Fibroblast of skin of back (primary cell): ENCODE data around the gene KATNB1.
A peak's percentile ranks its signal among the peaks of the same experiment; 100 is the strongest.
"Not testable (repeated sequence)": the region's sequence is repeated elsewhere in the genome, so short reads cannot be mapped to it uniquely, and the experiment has no call there.

Experiments
- DNase-seq: peaks from one replicate; pipeline ENCODE4 v3.0.0-alpha.2; 2013

The KATNB1 gene

DNA sequence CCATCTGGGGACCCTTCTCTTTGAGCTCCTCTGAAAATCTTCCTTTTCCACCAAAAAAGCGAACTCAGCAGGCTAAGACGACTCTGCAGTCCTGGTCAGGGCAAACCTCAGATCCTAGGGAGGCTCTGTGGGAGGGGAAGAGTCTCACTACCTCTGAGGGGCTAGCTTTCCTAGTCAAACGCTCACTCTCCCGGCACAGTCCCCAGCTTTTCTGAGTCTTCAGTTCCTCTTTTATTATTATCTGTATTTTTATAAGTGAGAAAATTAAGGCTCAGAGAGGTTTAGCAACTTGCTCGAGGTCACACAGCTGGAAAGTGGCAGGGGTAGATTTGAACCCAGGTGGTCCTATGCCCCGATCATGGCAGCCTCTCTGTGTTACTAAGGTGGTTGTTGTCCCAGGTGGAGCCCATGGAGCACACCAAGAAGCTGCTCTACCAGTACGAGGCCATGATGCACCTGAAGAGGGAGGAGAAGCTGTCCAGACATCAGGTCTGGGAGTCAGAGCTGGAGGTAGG lies 9.1 kb upstream of the KATNB1 start:
- DNase-seq, result no peak

DNA sequence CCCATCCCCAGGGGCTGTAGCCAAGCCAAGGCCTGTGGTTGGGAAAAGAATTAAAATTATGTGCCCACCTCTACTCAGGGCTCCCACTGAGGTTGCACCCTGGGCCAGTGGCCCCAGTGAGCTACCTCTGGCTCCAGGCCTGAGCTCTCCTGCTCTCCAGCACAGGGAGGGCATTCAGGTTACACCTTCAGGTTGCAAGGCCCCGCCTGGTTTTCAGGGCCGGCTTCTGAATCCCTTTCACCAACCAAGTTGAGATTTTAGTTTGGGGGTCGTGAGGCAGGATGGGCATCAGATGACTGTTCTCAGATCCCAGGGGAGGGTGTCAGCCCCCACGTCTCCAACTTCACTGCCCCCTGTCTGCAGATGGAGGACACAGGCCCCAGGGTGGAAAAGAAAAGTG lies 8.0 kb upstream of the KATNB1 start:
- DNase-seq, result no peak

DNA sequence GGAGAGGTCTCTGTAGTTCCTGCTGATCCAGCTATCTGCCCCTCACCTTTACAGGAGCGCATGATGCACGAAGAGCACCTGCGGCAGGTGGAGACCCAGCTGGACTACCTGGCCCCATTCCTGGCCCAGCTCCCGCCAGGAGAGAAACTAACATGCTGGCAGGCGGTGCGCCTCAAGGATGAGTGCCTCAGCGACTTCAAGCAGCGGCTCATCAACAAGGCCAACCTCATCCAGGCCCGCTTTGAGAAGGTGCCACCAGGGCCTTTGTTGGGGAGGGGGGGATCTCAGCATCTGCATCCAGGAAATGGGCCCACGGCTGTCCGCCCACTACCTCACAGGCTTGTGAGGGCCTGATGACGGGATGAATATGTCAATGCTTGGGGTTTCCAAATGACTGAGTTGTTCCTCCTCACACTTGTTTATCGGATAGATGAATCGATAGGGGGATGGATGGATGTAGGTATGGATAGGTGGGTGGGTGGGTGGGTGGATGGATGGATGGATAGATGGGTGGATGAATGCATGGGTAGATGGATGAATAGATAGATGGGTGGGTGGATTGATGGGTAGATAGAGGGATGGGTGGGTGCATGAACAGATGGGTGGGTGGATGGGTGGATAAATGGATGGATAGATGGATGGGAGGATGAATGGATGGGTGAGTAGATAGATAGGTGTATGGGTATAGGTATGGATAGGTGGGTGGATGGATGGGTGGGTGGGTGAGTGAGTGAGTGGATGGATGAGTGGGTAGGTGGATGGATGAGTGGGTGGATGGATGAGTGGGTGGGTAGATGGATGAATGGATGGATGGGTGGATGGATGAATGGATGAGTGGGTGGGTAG lies 7.0 kb upstream of the KATNB1 start:
- DNase-seq, result no peak

DNA sequence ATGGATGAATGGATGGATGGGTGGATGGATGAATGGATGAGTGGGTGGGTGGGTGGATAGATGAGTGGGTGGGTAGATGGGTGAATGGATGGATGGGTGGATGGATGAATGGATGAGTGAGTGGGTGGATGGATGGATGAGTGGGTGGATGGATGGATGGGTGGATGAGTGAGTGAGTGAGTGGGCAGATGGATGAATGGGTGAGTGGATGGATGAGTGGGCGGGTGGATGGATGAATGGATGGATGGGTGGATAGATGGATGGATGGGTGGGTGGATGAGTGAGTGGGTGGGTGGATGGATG lies 6.4 kb upstream of the KATNB1 start:
- no peak for DNase-seq

DNA sequence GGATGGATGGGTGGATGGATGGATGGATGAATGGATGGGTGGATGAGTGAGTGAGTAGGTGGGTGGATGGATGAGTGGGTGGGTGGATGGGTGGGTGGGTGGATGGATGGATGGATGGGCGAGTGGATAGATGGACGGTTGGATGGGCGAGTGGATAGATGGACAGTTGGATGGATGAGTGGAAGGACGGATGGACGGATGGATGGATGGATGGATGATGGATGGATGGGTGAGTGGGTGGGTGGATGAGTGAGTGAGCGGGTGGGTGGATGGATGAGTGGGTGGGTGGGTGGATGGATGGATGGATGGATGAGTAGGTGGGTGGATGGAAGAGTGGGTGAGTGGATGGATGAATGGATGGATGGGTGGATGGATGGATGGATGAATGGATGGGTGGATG lies 5.7 kb upstream of the KATNB1 start:
- not testable (repeated sequence) for DNase-seq

DNA sequence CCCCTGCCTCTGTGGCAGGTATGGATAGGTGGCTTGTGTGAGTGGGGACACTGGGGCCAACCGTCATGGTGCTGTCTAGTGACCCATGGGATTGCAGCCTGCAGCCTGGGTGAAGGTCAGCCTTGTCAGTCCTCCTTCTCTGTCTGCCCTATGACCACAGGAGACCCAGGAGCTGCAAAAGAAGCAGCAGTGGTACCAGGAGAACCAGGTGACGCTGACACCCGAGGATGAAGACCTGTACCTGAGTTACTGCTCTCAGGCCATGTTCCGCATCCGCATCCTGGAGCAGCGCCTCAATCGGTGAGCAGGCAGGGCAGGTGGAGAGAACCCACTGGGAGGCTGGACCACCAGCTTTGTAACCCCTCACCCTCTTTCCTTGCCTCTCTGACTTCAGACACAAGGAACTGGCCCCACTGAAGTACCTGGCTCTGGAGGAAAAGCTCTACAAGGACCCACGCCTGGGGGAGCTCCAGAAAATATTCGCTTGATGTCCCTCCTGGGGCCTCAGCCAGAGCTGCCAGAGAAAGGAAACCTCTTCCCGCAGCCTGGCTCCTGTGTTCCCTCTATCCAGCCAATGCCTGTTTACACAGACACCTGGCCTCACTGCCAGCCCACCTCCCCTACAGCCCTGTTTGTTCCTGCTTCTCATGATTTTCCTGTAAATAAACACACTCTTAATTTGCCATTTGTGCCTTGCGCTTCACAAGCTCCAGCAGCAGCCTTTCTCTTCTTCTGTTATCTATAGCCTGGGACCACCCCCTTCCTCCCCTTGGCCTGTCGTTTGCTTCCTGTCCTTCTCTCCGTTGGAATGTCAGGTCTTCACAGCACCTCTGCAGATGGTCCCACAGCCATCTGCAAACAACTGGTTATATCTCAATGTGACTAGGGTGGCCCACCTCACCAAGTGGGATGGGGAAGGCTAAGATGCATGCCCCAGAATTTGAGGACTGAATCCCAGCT lies 4.5 kb upstream of the KATNB1 start:
- DNase-seq, result no peak

- peak; percentile 7 for DNase-seq
These were observed 3.5 kb upstream of the KATNB1 start for GRCh38 chr16:57732037-57732436.

- DNase-seq, result no peak
These were observed 2.9 kb upstream of the KATNB1 start for GRCh38 chr16:57732714-57733113.

- no peak for DNase-seq
These were observed 1.2 kb upstream of the KATNB1 start for GRCh38 chr16:57734308-57734924.

DNA sequence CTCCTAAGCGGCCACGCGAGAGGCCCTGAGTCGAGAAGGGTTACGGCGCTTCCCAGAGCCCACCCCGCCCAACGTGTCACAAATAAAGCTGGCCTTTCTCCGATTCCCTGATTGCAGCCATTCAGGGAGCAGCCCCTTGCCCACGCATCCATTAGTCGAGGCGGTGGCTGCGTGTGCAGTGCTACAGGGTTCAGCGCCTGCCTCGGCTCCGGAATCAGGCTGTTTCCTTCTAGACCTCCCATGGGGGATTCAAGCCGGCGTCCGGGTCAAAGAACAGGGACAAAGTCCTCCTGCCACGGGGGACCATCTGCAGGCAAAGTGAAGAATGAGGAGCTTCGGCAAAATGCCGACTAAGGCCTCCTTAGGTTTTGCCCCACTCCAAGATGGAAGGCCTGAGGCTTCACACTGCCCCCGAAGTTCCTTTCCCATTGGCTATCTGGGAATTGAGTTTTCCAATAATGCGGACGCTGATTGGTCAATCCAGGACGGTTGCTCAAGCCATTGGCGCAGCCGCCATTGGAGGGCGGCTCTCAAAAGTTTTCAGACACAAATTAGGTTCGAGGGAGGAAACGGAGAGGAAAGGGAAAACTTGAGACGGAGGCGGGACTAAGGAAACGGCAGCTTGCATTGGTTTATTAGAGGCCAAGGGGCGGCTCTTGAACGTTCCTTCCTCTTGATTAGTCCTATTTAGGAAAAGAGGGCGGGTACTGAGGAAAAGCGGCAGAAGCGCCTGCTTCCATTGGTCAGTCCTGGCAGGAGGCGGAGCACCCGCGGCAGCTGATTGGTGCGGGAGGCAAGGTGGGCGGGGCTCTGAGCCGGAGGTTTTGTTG lies 430 bp upstream of the KATNB1 start:
- peak; percentile 100 for DNase-seq

- peak; percentile 80 for DNase-seq
These were observed 1.1 kb downstream of the KATNB1 start for GRCh38 chr16:57736419-57737351.

- no peak for DNase-seq
These were observed 3.3 kb downstream of the KATNB1 start for GRCh38 chr16:57738844-57739243.

DNA sequence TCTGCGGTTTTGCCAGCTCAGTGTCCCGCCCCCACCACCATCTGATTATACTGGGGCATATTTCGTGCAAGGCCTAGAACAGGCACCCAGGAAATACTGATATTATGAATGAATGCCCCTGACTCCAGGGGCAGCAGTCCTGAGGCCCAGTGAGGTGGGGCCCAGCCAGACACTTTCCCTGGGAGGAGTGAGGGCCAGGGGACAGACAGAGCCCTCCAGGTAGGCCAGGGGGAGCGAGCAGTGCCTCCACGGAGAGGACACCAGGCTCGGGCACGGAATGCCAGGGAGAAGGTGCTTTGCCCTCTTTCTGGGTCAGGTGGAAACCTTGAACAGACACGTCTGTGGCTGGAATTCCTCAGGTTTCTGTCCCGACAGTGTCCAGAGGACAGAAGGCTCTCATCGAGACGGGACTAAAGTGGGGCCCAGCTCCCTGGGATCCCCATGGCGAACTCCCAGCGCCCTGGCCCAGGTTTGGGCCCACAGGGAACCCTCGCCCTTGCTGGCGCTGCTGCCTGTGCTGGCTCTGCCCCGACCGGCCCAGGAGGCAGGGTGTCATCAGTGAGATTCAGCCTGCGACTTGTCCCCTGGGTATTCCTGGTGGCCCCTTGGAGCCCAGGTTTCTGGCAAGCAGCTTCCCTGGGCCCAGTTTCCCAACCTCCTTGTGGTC lies 4.3 kb downstream of the KATNB1 start:
- DNase-seq, result no peak

DNA sequence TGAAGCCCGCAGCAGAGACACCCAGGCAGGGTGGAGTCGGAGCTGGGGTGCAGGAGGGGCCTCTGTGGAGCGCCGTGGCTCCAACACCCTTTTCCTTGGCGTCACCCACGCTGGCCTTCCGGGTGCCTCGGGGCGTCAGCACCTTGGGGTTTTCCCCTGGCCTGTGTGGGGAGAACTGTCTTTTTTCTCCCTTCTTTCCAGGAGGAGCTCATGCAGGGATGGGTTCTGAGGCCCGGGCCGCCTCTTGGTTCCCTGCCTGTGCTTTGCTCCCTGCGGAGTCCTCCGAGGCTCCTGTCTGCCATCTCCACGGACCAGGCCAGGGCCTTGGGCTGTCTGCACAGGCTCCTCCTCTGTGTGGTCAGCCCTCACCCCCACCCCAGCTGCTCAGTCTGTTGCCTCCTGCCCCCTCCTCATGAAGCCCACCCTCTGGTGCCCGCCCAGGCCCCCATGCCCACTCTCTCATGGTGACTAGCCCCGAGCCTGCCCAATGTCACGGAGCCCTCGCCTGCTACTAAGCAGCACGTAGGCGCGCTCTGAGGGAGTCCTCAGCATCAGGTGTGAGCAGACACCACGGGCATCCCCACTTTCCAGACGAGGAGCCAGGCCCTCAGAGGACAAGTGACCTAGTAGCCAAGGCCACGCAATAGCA lies 5.0 kb downstream of the KATNB1 start:
- no peak for DNase-seq

DNA sequence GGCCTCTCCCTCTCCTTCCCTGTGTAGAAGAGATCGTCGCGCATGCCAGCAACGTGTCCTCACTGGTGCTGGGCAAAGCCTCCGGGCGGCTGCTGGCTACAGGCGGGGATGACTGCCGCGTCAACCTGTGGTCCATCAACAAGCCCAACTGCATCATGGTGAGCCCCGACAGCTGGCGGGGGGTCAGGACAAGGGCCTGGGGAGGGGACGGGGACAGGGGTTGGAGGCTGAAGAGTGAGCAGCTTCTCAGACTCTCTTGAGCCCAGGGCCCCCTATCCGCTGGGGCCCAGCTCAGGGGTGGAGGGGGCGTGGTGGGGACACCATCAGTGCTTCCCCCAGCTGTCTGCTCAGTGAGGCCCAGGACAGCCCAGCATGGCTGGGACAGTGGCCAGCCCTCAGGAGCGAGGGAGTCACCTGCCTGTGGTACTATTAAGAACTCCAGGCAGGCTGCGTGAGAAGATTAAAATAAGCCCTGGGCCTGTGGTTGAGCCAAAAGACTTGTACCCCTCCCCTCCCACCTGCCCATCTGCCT lies 6.2 kb downstream of the KATNB1 start:
- DNase-seq, result no peak

- no peak for DNase-seq
These were observed 7.0 kb downstream of the KATNB1 start for GRCh38 chr16:57742543-57742942.

- no peak for DNase-seq
These were observed 7.9 kb downstream of the KATNB1 start for GRCh38 chr16:57743458-57743857.

- DNase-seq, result no peak
These were observed 8.5 kb downstream of the KATNB1 start for GRCh38 chr16:57743886-57744641.

GRCh38 chr16:57744642-57744903 lies 9.0 kb downstream of the KATNB1 start:
- DNase-seq, result no peak
